IMR-90 (cell line): ENCODE results near the gene GIMAP8. TPM values are rescaled to one million over a fixed set of nuclear protein-coding genes. Genes with fewer than 3 reads are reported as not detected.

Source experiments
- ATAC-seq: fragments of 200-7000 bp; cut with Tn5 transposase; 2 replicates; pipeline ENCODE4 v1.9.1; 2020; ENCODE audit warnings: low read depth, mild to moderate bottlenecking, moderate library complexity
- BruUV-seq: library from RNA; stranded (reverse); fragments of 400-500 nt; replicated peaks from 2 replicates; lab custom pipeline; 2021; lab: Mats Ljungman, UMichigan
- CTCF ChIA-PET: fragments of 300-600 bp; formaldehyde crosslinking; extraction: SDS; loops from one replicate; lab custom pipeline; 2021; ENCODE audit warnings: antibody characterized with exemption; lab: Yijun Ruan, JAX
- POLR2A ChIA-PET: fragments of 300-600 bp; sonication (Branson Sonifier 250); formaldehyde crosslinking; loops from one replicate; lab custom pipeline; 2022; ENCODE audit warnings: antibody characterized with exemption; ENCODE audit not compliant: unreplicated experiment; lab: Charles Lee
- DNase-seq: peaks from one replicate; pipeline ENCODE4 v3.0.0; 2013
- H2AFZ ChIP-seq: replicated peaks from 2 replicates; pipeline ENCODE3; 2013; ENCODE audit warnings: low read length, mild to moderate bottlenecking; ENCODE audit not compliant: poor library complexity
- H2AK5ac ChIP-seq: 2 replicates; pipeline ENCODE4 v1.6.1; 2013; ENCODE audit warnings: low read depth, low read length, inconsistent platforms
- H2AK9ac ChIP-seq: replicated peaks from 2 replicates; pipeline ENCODE3; 2013; ENCODE audit warnings: mild to moderate bottlenecking, low read depth, low read length, moderate library complexity; ENCODE audit not compliant: poor library complexity
- H2BK120ac ChIP-seq: 2 replicates; pipeline ENCODE4 v1.6.1; 2013; ENCODE audit warnings: low read depth, low read length, inconsistent platforms
- H2BK15ac ChIP-seq: 3 replicates; pipeline ENCODE4 v1.6.1; 2013; ENCODE audit warnings: low read depth, low read length, inconsistent platforms
- H2BK20ac ChIP-seq: 2 replicates; pipeline ENCODE4 v1.6.1; 2013; ENCODE audit warnings: low read depth, mild to moderate bottlenecking, inconsistent platforms, low read length, moderate library complexity
- H2BK5ac ChIP-seq: 2 replicates; pipeline ENCODE4 v1.6.1; 2013; ENCODE audit warnings: mild to moderate bottlenecking, low read depth, low read length, inconsistent platforms; ENCODE audit not compliant: poor library complexity, severe bottlenecking
- H3K14ac ChIP-seq: replicated peaks from 2 replicates; pipeline ENCODE4 v1.6.1; 2013; ENCODE audit warnings: low read depth, low read length, inconsistent platforms
- H3K18ac ChIP-seq: 2 replicates; pipeline ENCODE4 v1.6.1; 2013; ENCODE audit warnings: low read depth, low read length, control low read depth
- H3K23ac ChIP-seq: 2 replicates; pipeline ENCODE4 v1.6.1; 2013; ENCODE audit warnings: low read depth, low read length, inconsistent platforms
- H3K27ac ChIP-seq: 2 replicates; pipeline ENCODE4 v1.5.1; 2013; ENCODE audit warnings: mild to moderate bottlenecking, control low read depth, low read length; ENCODE audit not compliant: insufficient read depth
- H3K27me3 ChIP-seq: 2 replicates; pipeline ENCODE4 v1.6.1; 2013; ENCODE audit warnings: low read length; ENCODE audit not compliant: control insufficient read depth, insufficient read depth
- H3K36me3 ChIP-seq: 2 replicates; pipeline ENCODE4 v1.6.1; 2013; ENCODE audit warnings: low read length, mixed read lengths; ENCODE audit not compliant: control insufficient read depth, insufficient read depth
- H3K4ac ChIP-seq: 2 replicates; pipeline ENCODE4 v1.6.1; 2013; ENCODE audit warnings: low read depth, low read length, inconsistent platforms
- H3K4me1 ChIP-seq: 2 replicates; pipeline ENCODE4 v1.6.1; 2013; ENCODE audit warnings: low read length, mixed read lengths; ENCODE audit not compliant: control insufficient read depth, insufficient read depth
- H3K4me2 ChIP-seq: 2 replicates; pipeline ENCODE4 v1.6.1; 2013; ENCODE audit warnings: low read depth, mild to moderate bottlenecking, control low read depth, low read length, moderate library complexity
- H3K4me3 ChIP-seq: 2 replicates; pipeline ENCODE4 v1.5.1; 2013; ENCODE audit warnings: low read depth, mild to moderate bottlenecking, control low read depth, low read length, moderate library complexity; ENCODE audit not compliant: insufficient read depth
- H3K56ac ChIP-seq: 2 replicates; pipeline ENCODE4 v1.6.1; 2013; ENCODE audit warnings: low read length, inconsistent platforms; ENCODE audit not compliant: insufficient read depth; ENCODE audit errors: extremely low read depth
- H3K79me1 ChIP-seq, 2 experiments: 2 replicates each; pipeline ENCODE4 v1.6.1; 2013; ENCODE audit warnings: low read length in 2 of 2, inconsistent platforms in 1 of 2, low read depth in 1 of 2
- H3K9ac ChIP-seq: 2 replicates; pipeline ENCODE4 v1.6.1; 2013; ENCODE audit warnings: low read depth, low read length, control low read depth
- H3K9me1 ChIP-seq: 2 replicates; pipeline ENCODE4 v1.6.1; 2013; ENCODE audit warnings: low read length, inconsistent platforms; ENCODE audit not compliant: insufficient read depth
- H3K9me3 ChIP-seq: 2 replicates; pipeline ENCODE4 v1.6.1; 2013; ENCODE audit warnings: low read length; ENCODE audit not compliant: control insufficient read depth, insufficient read depth
- H4K20me1 ChIP-seq: 2 replicates; pipeline ENCODE4 v1.6.1; 2013; ENCODE audit warnings: low read length, inconsistent platforms; ENCODE audit not compliant: insufficient read depth
- H4K5ac ChIP-seq: 2 replicates; pipeline ENCODE4 v1.6.1; 2013; ENCODE audit warnings: mild to moderate bottlenecking, low read depth, low read length, control low read depth
- H4K8ac ChIP-seq, 2 experiments: 2 replicates each; pipeline ENCODE4 v1.6.1; 2013; ENCODE audit warnings: low read depth in 2 of 2, low read length in 2 of 2, control low read depth in 1 of 2, inconsistent platforms in 1 of 2
- H4K91ac ChIP-seq: 2 replicates; pipeline ENCODE4 v1.6.1; 2013; ENCODE audit warnings: low read depth, low read length, inconsistent platforms; ENCODE audit not compliant: insufficient read depth
- MXI1 ChIP-seq: IDR thresholded peaks from 2 replicates; pipeline ENCODE4 v1.6.1; 2012; ENCODE audit warnings: low read depth, mild to moderate bottlenecking, low read length, moderate library complexity, borderline replicate concordance
- NFE2L2 ChIP-seq: fragments of 150-350 bp; IDR thresholded peaks from 2 replicates; pipeline ENCODE4 v1.6.1; 2016; ENCODE audit warnings: low read depth, mild to moderate bottlenecking, low read length
- RCOR1 ChIP-seq: IDR thresholded peaks from 2 replicates; pipeline ENCODE4 v1.6.1; 2012; ENCODE audit warnings: mild to moderate bottlenecking, low read length, improper control_type of control experiment; ENCODE audit not compliant: insufficient replicate concordance
- WGBS, 2 experiments: methylation state at CpG; one replicate each; pipeline versions ENCODE4 v1.1.5 to v1.1.7; 2013; ENCODE audit warnings: missing lambda C conversion rate in 2 of 2; ENCODE audit not compliant: insufficient read length in 1 of 2; ENCODE audit errors: extremely low coverage in 2 of 2; 5-methylcytosine and 5-hydroxymethylcytosine counted together
- dilution Hi-C: fragments of 300-500 bp; cut with HindIII; formaldehyde crosslinking; loops from one replicate; pipeline ENCODE4 v1.14.3; 2018; ENCODE audit warnings: low sequenced_read_pairs; ENCODE audit not compliant: unreplicated experiment
- in situ Hi-C: fragments of 300-500 bp; cut with MboI; formaldehyde crosslinking; loops from 3 replicates; pipeline ENCODE4 v1.14.3; 2019; ENCODE audit warnings: low sequenced_read_pairs, inconsistent platforms, mixed read lengths
- intact Hi-C: fragments of 100-400 bp; cut with micrococcal nuclease; formaldehyde crosslinking; loops from 2 replicates; pipeline ENCODE4 v1.10.0; 2022
- polyA plus RNA-seq, 3 experiments: library from polyadenylated mRNA; depleted of rRNA; stranded (reverse); fragments of >200 nt; gene quantifications; 2 replicates each; pipeline ENCODE4 v1.2.3, GENCODE V29; 2012; ENCODE audit warnings: low replicate concordance in 1 of 3
- total RNA-seq: library from RNA; depleted of rRNA; stranded (reverse); fragments of >200 nt; gene quantifications from 2 replicates; pipeline ENCODE4 v1.2.3, GENCODE V29; 2012

GIMAP8 gene
- total and polyA plus RNA-seq, 2 of the 4 experiments (the other 2 are of a cell fraction) = not detected

- DNase-seq (no peak), ATAC-seq (no peak)
- Histone ChIP-seq H3K27me3 (no peaks in the 10 kb centered on the region), H4K91ac (no peak overlapping the region), H3K9me3 (no peaks in the 10 kb centered on the region), H3K27ac (no peak overlapping the region), H4K5ac (no peak overlapping the region), H3K18ac (no peak overlapping the region), H3K14ac (no peak overlapping the region), H3K4ac (no peak overlapping the region), H2BK5ac (no peak overlapping the region), H3K9me1 (peaks cover 13% of the 10 kb centered on the region), H4K20me1 (no peaks in the 10 kb centered on the region; the same call in 1 of the 2 replicates), H3K4me2 (no peak overlapping the region), H2AK5ac (no peak overlapping the region), H3K36me3 (no peaks in the 10 kb centered on the region; the same call in 1 of the 2 replicates), H2BK20ac (no peak overlapping the region), H2AK9ac (no peak overlapping the region), H2AFZ (no peak overlapping the region), H3K4me1 (peaks cover 10% of the 10 kb centered on the region), H3K9ac (no peak overlapping the region), H3K56ac (no peak overlapping the region), H3K79me1 (peaks cover 0 to 13% of the 10 kb centered on the region in 2 experiments; a peak in 3 of 4 replicates), H2BK120ac (no peak overlapping the region), H3K23ac (no peak overlapping the region), H4K8ac (no peak overlapping the region), H3K4me3 (no peak overlapping the region), H2BK15ac (no peak overlapping the region)
- BruUV-seq = no TSS peak
- POLR2A ChIA-PET = no interaction called here
- in situ Hi-C loops (loop anchor here (25.0 kb wide), 2 partner anchors 549 to 576 kb away; partner anchors contain the start of genes ATP6V0E2, KCNH2 and NOS3), dilution Hi-C loops (no loop called here), intact Hi-C loops (no loop called here)
- CTCF ChIA-PET = no interaction called here
- 100% methylated on average over 1 of the region's 10 CpGs; no CpG with 5 or more reads in 1 of the 2 experiments for WGBS, 2 experiments
- TF ChIP-seq NFE2L2 = no peak
- TF ChIP-seq RCOR1 = no peak
- no peak for TF ChIP-seq MXI1
Measured at GRCh38 chr7:150410680-150411346, 39.6 kb upstream of the GIMAP8 start.
